GM21619 (cell line): Measurements from ENCODE around the gene EYA2.
"Not testable (repeated sequence)": the region's sequence is repeated elsewhere in the genome, so short reads cannot be mapped to it uniquely, and the experiment has no call there.

Source experiments
- ATAC-seq: cut with Tn5 transposase; IDR thresholded peaks from one replicate; pipeline ENCODE4 v1.9.1; 2021; ENCODE audit not compliant: unreplicated experiment

The EYA2 gene

DNA sequence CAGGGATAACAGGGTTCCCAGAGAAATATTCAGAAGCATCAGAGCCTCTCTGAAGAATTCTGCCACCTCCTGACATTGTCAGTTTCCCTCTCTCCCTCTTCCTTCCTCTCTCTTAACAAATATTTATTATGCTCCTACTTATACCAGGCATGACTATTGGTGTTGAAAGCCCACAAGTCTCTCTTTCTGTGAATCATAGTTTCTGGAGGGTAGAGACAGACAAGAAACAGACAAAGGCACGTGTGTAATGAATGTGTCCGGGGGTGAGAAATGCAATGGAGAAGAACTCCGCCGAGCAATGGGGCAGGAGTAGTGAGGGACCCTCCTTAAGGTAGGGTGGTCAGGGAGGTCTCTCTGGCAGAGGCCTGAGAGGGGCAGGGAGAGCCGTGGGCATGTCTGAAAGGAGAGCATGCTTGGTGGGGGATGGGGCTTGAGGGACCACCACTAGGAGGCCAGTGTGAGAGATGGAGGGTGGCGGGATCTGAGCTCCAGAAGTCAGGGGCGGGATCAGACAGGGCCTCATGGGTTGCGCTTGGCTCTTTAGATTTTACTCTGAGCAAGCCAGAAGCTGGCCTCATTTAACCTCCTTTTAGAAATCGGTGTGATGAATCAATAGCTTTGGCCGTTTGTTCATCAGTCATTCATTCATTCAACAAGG, 57.3 kb downstream of the EYA2 start:
- ATAC-seq = no peak

- no peak for ATAC-seq
Measured at GRCh38 chr20:46953596-46953995, 59.0 kb downstream of the EYA2 start.

DNA sequence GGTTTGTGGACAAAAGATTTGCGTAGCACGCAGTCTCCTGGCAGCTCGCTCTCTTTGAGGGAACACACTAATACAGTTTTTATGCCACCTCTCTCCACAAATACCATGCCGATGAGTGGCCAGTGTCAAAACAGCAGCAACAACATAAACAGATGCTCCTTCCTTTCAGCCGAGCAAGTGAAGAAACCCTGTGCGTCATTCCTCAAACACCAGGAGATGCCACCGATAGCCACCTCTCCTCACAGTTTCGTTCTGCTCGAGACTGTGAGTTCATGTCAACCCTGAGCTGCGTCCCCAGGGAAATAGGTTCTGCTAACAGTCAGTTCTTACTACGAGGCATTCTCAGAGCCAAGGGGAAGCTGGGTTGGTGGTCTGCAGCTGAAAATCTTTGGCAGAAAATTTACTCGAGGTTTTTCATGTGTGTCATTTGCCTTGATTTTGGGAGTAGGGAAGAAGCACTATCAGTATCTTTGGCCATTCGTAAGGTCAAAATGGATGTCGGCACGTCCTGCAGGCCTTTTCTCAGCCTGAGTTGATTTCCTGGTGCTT, 59.9 kb downstream of the EYA2 start:
- ATAC-seq = no peak

DNA sequence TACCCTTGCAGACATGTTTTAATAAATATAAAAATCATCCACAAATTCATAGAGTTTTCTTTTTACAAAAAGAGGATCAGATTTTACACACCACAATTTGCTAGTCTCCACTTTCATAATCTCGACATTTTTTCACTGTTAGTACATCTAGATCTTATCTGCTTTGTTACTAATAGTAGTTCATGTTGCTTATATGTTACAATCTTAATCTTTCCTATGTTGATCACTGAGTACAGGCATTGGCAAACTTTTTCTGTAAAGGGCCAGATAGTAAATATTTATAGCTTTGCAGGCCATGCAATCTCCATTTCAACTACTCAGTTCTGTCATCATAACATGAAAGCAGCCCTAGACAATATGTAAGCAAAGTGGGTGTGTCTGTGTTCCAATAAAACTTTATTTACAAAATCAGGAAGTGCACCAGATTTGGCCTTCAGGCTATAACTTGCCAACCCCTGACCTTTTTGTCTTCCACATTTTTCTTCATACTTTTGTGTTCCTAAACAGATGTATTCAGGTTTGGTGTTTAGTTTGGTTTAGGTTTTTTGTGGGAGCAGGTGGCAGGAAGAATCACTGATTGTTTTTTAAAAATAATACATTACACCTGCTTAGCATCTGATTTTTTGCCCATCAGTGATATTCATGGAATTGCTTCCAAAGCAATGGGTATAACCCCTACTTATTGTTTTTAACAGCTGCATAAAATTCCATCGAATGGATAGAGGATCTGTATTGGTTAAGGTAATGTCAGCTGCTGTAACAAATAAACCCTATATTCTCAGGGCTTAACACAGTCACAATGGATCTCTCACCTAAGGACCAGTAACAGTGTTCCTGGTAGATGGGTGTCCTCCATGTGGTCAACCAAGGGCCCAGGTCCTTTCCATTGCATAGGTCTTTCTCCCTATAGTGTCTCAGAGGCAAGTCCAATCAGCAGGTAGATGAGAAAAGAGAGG, 61.2 kb downstream of the EYA2 start:
- ATAC-seq = no peak

GRCh38 chr20:46959081-46959692, 64.5 kb downstream of the EYA2 start:
- no peak for ATAC-seq

GRCh38 chr20:46959821-46960220, 65.2 kb downstream of the EYA2 start:
- no peak for ATAC-seq

GRCh38 chr20:46960536-46960935, 65.9 kb downstream of the EYA2 start:
- ATAC-seq = no peak

- not testable (repeated sequence) for ATAC-seq
Measured at GRCh38 chr20:46961968-46962367, 67.3 kb downstream of the EYA2 start.

GRCh38 chr20:46962452-46963195, 68.0 kb downstream of the EYA2 start:
- no peak for ATAC-seq

DNA sequence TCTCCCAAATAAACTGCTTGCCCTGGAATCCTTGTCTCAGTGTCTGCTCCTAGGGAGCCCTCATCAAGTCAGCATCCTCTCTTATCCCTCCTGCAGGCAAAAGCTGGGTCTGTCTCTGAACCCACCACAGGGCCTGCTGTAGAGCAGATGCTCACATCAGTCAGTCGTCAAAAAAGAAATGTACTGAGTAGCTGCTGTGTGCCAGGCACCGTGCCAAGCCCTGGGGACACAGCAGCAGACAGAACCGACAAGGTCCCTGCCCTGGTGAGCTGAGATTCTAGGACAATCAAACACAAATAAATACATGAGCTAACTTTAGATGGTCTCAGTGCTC, 68.5 kb downstream of the EYA2 start:
- no peak for ATAC-seq

DNA sequence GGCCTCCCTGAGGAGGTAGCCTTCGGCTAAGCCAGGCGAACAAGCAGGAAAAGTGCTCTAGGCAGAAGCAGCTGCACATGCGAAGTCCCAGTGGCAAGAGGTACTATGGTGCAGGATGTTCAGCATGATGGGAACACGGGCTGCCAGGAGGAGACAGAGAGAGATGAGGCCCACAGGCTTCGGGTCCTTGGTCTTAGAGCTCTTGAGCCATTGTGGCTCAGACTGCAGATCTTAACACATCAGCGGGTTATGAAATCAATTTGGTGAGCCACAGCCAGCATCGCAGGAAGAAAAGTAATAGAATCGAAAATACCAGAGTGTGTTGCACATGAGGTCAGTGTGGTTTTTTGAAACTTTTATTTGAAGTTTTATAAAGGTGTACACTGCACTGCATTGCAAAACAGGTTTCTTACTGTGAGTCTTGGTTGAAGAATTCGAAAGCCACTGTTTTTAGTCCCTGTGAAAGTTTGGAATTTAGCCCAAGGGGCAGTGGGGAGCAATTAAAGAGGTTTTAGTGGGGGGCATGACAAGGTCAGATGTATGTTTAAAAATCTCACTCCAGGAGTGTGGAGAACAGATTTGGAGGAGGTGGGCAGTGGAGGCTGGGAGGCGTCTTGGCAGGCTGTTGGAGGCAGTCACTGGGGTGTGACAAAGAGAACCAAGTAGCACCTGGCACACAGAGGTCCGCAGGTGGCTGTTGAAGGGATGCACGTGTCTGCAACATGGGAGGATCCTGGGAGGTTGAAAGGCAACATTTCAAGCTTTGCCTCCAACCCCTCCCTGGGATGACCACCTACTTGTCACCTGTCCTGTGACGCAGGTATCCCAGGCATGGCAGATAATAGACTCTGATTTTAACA, 69.3 kb downstream of the EYA2 start:
- no peak for ATAC-seq

GRCh38 chr20:46964618-46965455, 70.2 kb downstream of the EYA2 start:
- no peak for ATAC-seq

DNA sequence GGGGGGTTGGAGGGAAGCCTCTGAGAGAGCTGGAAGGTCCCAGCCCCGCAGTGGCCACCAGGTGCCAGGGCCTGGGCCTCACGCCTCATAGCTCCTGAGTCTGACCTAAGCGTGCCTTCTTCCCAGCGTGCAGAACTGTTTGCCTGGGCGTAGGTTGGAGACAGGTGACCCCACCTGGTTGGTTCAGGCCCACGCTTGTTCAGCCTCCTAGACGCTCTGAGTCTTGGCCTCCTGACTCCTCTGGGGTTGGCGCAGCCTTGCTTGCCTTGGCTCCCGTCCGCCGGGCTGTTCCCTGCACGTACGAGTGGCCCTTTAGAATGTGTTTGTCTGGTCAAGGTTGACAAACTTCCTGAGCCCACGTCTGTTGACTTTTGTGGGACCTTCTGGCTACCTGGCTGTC, 70.8 kb downstream of the EYA2 start:
- ATAC-seq = no peak

DNA sequence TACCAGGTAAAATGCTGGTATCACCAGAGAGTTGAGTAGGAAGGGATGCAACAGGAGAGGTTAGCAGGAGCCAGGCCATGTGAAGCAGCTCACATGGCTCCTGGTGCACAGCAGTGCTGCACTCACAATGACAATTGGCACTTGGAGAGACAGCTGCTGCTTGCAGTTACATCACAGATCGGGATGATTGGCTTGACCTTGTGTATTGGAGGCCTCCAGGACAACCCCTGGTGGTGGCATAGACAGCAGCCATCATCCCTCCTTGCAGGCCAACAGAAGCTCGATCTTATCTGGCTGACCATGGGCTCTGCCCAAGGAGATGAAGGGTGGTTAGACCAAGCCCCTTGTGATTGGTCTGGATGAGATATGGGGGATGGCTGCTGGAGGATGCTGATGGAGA, 73.0 kb downstream of the EYA2 start:
- no peak for ATAC-seq

DNA sequence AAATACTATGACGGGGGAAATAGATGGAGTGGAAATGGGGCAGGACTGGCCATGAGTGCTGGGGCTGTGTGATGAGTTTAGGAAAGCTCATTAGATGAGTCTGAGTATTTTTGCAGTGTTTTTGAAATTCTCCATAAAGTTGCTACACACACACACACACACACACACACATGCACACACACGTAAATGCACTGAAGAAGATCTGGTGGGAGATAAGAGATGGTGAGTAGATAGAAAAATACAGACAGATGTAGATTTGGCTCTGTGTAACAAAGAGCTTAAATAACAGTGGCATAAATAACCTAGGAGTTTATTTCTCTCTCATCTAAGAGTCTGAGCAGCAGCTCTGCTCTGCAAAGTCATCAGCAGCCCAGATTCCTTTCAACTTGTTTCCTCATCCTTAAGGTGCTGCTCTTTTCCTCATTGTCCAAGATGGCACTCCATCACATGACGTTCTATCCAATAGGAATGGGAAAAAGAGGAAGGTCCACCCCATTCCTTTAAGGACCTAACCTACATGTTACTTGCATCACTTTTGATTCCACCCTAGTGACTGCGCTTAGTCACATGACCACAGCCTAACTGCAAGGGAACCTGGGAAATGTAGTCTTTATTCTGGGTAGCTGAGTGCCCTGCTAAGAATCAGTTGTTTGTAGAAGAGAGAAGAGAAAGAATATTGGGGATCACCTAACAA, 76.4 kb downstream of the EYA2 start:
- no peak for ATAC-seq

GRCh38 chr20:46973766-46974165, 79.1 kb downstream of the EYA2 start:
- no peak for ATAC-seq

DNA sequence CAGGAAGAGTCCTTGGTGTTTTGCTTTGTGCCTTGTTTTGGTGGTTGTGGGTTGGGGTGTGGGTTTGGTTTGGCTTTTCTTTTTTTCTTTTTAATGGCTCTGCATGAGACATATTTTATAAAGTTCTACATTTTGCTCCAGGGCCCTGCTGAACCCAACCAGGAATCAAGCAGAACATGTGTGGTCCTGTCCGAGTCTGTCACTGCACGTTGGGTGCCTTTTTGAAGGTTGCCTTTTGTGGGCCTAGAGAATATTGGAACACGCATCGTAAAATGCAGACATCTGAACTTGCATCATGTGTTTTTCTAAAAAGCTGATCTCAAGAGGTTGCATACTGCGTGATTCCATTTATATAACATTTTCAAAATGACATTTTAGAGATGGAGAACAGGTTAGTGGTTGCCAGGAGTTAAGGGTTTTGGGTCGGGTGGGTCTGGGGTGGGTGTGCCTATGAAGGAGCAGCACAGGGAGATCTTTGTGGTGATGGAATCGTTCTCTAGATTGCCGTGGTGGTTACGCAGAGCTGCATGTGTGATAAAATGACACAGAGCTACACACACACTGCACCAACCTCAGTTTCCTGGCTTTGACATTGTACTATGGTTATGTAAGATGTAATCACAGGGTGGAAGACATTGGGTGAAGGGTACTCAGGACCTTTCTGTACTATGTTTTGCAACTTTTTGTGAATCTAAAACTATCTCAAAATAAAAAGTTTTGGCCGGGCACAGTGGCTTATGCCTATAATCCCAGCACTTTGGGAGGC, 80.2 kb downstream of the EYA2 start:
- no peak for ATAC-seq

- no peak for ATAC-seq
Measured at GRCh38 chr20:46975976-46976375, 81.3 kb downstream of the EYA2 start.
